Fibroblast of skin of back (primary cell): Measurements from ENCODE around the gene BPIFA1. TPM values are rescaled to one million over a fixed set of nuclear protein-coding genes. Genes with fewer than 3 reads are reported as not detected.

Experiments used
- DNase-seq: peaks from one replicate; pipeline ENCODE4 v3.0.0-alpha.2; 2013
- polyA plus RNA-seq, 2 experiments: library from polyadenylated mRNA; unstranded; fragments of 120-200 nt; gene quantifications; one replicate each; pipeline ENCODE4 v1.2.1, GENCODE V29; 2013; ENCODE audit not compliant: insufficient read length in 2 of 2

The BPIFA1 gene
- polyA plus RNA-seq (2013, experiment 1 of 2; ENCODE audit: insufficient read length), result not detected
- polyA plus RNA-seq (2013, experiment 2 of 2; ENCODE audit: insufficient read length), result not detected

GRCh38 chr20:33235696-33236095 is at the start of gene BPIFA1:
Gene BPIFA1, plus strand, starts transcription at chr20:33235996. Its CDS starts 1,716 bp downstream, at chr20:33237712.
- DNase-seq, result no peak

GRCh38 chr20:33187491-33187890 is 48.3 kb upstream of the BPIFA1 start:
- no peak for DNase-seq

GRCh38 chr20:33188421-33188820 is 47.4 kb upstream of the BPIFA1 start:
- no peak for DNase-seq

- DNase-seq, result no peak
Measured at GRCh38 chr20:33191484-33191883, 44.3 kb upstream of the BPIFA1 start.

GRCh38 chr20:33191955-33192354 is 43.8 kb upstream of the BPIFA1 start:
- no peak for DNase-seq

- no peak for DNase-seq
Measured at GRCh38 chr20:33192912-33193501, 42.8 kb upstream of the BPIFA1 start.

- no peak for DNase-seq
Measured at GRCh38 chr20:33199026-33199425, 36.8 kb upstream of the BPIFA1 start.

- no peak for DNase-seq
Measured at GRCh38 chr20:33202451-33202850, 33.3 kb upstream of the BPIFA1 start.

- DNase-seq, result no peak
Measured at GRCh38 chr20:33203444-33203843, 32.4 kb upstream of the BPIFA1 start.

- peak; percentile 64 for DNase-seq
Measured at GRCh38 chr20:33209789-33210188, 26.0 kb upstream of the BPIFA1 start.

- no peak for DNase-seq
Measured at GRCh38 chr20:33210371-33210770, 25.4 kb upstream of the BPIFA1 start.

- peak; percentile 16 for DNase-seq
Measured at GRCh38 chr20:33211817-33212424, 23.9 kb upstream of the BPIFA1 start.

GRCh38 chr20:33217052-33217451 is 18.7 kb upstream of the BPIFA1 start, which contains the start of gene BPIFA3:
Gene BPIFA3, plus strand, starts transcription at chr20:33217352. Its CDS starts 185 bp downstream, at chr20:33217537.
- DNase-seq, result no peak

GRCh38 chr20:33224399-33224798 is 11.4 kb upstream of the BPIFA1 start:
- no peak for DNase-seq

- DNase-seq, result no peak
Measured at GRCh38 chr20:33229843-33230242, 6.0 kb upstream of the BPIFA1 start.

- DNase-seq, result no peak
Measured at GRCh38 chr20:33231237-33231636, 4.6 kb upstream of the BPIFA1 start.

- no peak for DNase-seq
Measured at GRCh38 chr20:33232486-33233072, 3.2 kb upstream of the BPIFA1 start.

GRCh38 chr20:33233129-33233774 is 2.5 kb upstream of the BPIFA1 start:
- no peak for DNase-seq

- no peak for DNase-seq
Measured at GRCh38 chr20:33234050-33234449, 1.7 kb upstream of the BPIFA1 start.

GRCh38 chr20:33236351-33236750 is 555 bp downstream of the BPIFA1 start:
- DNase-seq, result no peak

GRCh38 chr20:33237989-33238388 is 2.2 kb downstream of the BPIFA1 start:
- no peak for DNase-seq

- DNase-seq, result no peak
Measured at GRCh38 chr20:33239418-33239817, 3.6 kb downstream of the BPIFA1 start.

- no peak for DNase-seq
Measured at GRCh38 chr20:33239979-33240736, 4.4 kb downstream of the BPIFA1 start.
